BLaER1 (cell line): ENCODE results near the gene SORCS2.

Source experiments
- H3K27ac ChIP-seq: shearing (Covaris generic); formaldehyde crosslinking; 2 replicates; pipeline ENCODE4 v1.8.1; 2022
- H3K27me3 ChIP-seq: shearing (Covaris generic); formaldehyde crosslinking; 2 replicates; pipeline ENCODE4 v1.8.1; 2022
- H3K36me3 ChIP-seq: shearing (Covaris generic); formaldehyde crosslinking; 2 replicates; pipeline ENCODE4 v1.8.1; 2022
- H3K4me1 ChIP-seq: shearing (Covaris generic); formaldehyde crosslinking; 2 replicates; pipeline ENCODE4 v1.8.1; 2022
- H3K4me2 ChIP-seq: shearing (Covaris generic); formaldehyde crosslinking; 2 replicates; pipeline ENCODE4 v1.8.1; 2022
- H3K4me3 ChIP-seq: shearing (Covaris generic); formaldehyde crosslinking; 2 replicates; pipeline ENCODE4 v1.8.1; 2022
- H3K9ac ChIP-seq: shearing (Covaris generic); formaldehyde crosslinking; 2 replicates; pipeline ENCODE4 v1.8.1; 2022
- H3K9me3 ChIP-seq: shearing (Covaris generic); formaldehyde crosslinking; 2 replicates; pipeline ENCODE4 v1.8.1; 2022
- H4K20me1 ChIP-seq: shearing (Covaris generic); formaldehyde crosslinking; 2 replicates; pipeline ENCODE4 v1.8.1; 2022
- Cebpa-rat ChIP-seq: shearing (Covaris generic); IDR thresholded peaks from 2 replicates; pipeline ENCODE4 v1.8.1; 2022

Gene SORCS2

GRCh38 chr4:7784131-7784870, 592.0 kb downstream of the SORCS2 start:
- Histone ChIP-seq H3K4me3 (no peak overlapping the region), H3K4me2 (peak overlapping the region; percentile 23), H3K36me3 (no peaks in the 10 kb centered on the region), H3K4me1 (peaks cover 35% of the 10 kb centered on the region), H3K9me3 (no peaks in the 10 kb centered on the region), H4K20me1 (no peaks in the 10 kb centered on the region), H3K27me3 (no peaks in the 10 kb centered on the region), H3K9ac (no peak overlapping the region), H3K27ac (0 out of 2 replicates have a peak overlapping the region, but pooled peaks have one; percentile 12)
- TF ChIP-seq Cebpa-rat = no peak

GRCh38 chr4:7785017-7785416, 592.7 kb downstream of the SORCS2 start:
- Histone ChIP-seq H3K9me3 (no peaks in the 10 kb centered on the region), H3K4me2 (no peak overlapping the region), H3K36me3 (no peaks in the 10 kb centered on the region), H4K20me1 (no peaks in the 10 kb centered on the region), H3K4me1 (peaks cover 35% of the 10 kb centered on the region), H3K27ac (no peak overlapping the region), H3K4me3 (no peak overlapping the region), H3K27me3 (no peaks in the 10 kb centered on the region), H3K9ac (no peak overlapping the region)
- no peak for TF ChIP-seq Cebpa-rat

GRCh38 chr4:7786040-7786439, 593.7 kb downstream of the SORCS2 start:
- H3K27ac ChIP-seq = no peak overlapping the region
- H3K36me3 ChIP-seq = no peaks in the 10 kb centered on the region
- no peaks in the 10 kb centered on the region for H3K27me3 ChIP-seq
- H4K20me1 ChIP-seq = no peaks in the 10 kb centered on the region
- H3K9me3 ChIP-seq = no peaks in the 10 kb centered on the region
- H3K4me3 ChIP-seq = no peak overlapping the region
- no peak for TF ChIP-seq Cebpa-rat
- no peak overlapping the region for H3K4me2 ChIP-seq
- H3K9ac ChIP-seq = no peak overlapping the region
- peaks cover 34% of the 10 kb centered on the region for H3K4me1 ChIP-seq

- Histone ChIP-seq H4K20me1 (no peaks in the 10 kb centered on the region), H3K4me2 (no peak overlapping the region), H3K9me3 (no peaks in the 10 kb centered on the region), H3K27me3 (no peaks in the 10 kb centered on the region), H3K36me3 (no peaks in the 10 kb centered on the region), H3K4me3 (no peak overlapping the region), H3K9ac (no peak overlapping the region), H3K27ac (no peak overlapping the region), H3K4me1 (peaks cover 30% of the 10 kb centered on the region)
- no peak for TF ChIP-seq Cebpa-rat
Measured at GRCh38 chr4:7786517-7786916, 594.2 kb downstream of the SORCS2 start.

- H3K9ac ChIP-seq = no peak overlapping the region
- H3K4me1 ChIP-seq = peaks cover 24% of the 10 kb centered on the region
- no peak overlapping the region for H3K4me2 ChIP-seq
- H4K20me1 ChIP-seq = no peaks in the 10 kb centered on the region
- H3K36me3 ChIP-seq = peaks cover 4% of the 10 kb centered on the region; the same call in 1 of the 2 replicates
- H3K4me3 ChIP-seq = no peak overlapping the region
- H3K27ac ChIP-seq = no peak overlapping the region
- H3K9me3 ChIP-seq = no peaks in the 10 kb centered on the region
- TF ChIP-seq Cebpa-rat = no peak
- H3K27me3 ChIP-seq = no peaks in the 10 kb centered on the region
Measured at GRCh38 chr4:7787067-7787466, 594.7 kb downstream of the SORCS2 start.

- no peak overlapping the region for H3K4me3 ChIP-seq
- H3K27ac ChIP-seq = no peak overlapping the region
- H3K4me1 ChIP-seq = peaks cover 24% of the 10 kb centered on the region
- no peak overlapping the region for H3K9ac ChIP-seq
- TF ChIP-seq Cebpa-rat = no peak
- no peak overlapping the region for H3K4me2 ChIP-seq
- H4K20me1 ChIP-seq = no peaks in the 10 kb centered on the region
- H3K36me3 ChIP-seq = peaks cover 7% of the 10 kb centered on the region; the same call in 1 of the 2 replicates
- H3K27me3 ChIP-seq = no peaks in the 10 kb centered on the region
- no peaks in the 10 kb centered on the region for H3K9me3 ChIP-seq
Measured at GRCh38 chr4:7787681-7788141, 595.4 kb downstream of the SORCS2 start.

GRCh38 chr4:7788193-7788592, 595.9 kb downstream of the SORCS2 start:
- no peaks in the 10 kb centered on the region for H4K20me1 ChIP-seq

GRCh38 chr4:7788694-7789425, 596.5 kb downstream of the SORCS2 start:
- Histone ChIP-seq H3K36me3 (peaks cover 7% of the 10 kb centered on the region; the same call in 1 of the 2 replicates), H3K27me3 (no peaks in the 10 kb centered on the region), H4K20me1 (no peaks in the 10 kb centered on the region), H3K9me3 (no peaks in the 10 kb centered on the region), H3K4me1 (peaks cover 24% of the 10 kb centered on the region), H3K9ac (no peak overlapping the region), H3K27ac (no peak overlapping the region), H3K4me3 (no peak overlapping the region), H3K4me2 (no peak overlapping the region)
- no peak for TF ChIP-seq Cebpa-rat

More at GRCh38 chr4:7788193-7788592, 595.9 kb downstream of the SORCS2 start:
- Histone ChIP-seq H3K9me3 (no peaks in the 10 kb centered on the region), H3K9ac (no peak overlapping the region), H3K4me1 (peaks cover 24% of the 10 kb centered on the region), H3K4me3 (no peak overlapping the region), H3K36me3 (peaks cover 7% of the 10 kb centered on the region; the same call in 1 of the 2 replicates), H3K27me3 (no peaks in the 10 kb centered on the region), H3K4me2 (no peak overlapping the region), H3K27ac (no peak overlapping the region)
- TF ChIP-seq Cebpa-rat = no peak

- H3K27me3 ChIP-seq = no peaks in the 10 kb centered on the region
- no peak overlapping the region for H3K4me2 ChIP-seq
- no peaks in the 10 kb centered on the region for H4K20me1 ChIP-seq
- H3K36me3 ChIP-seq = peaks cover 7% of the 10 kb centered on the region; the same call in 1 of the 2 replicates
- no peak overlapping the region for H3K27ac ChIP-seq
- H3K4me3 ChIP-seq = no peak overlapping the region
- H3K9ac ChIP-seq = no peak overlapping the region
- TF ChIP-seq Cebpa-rat = no peak
- H3K9me3 ChIP-seq = no peaks in the 10 kb centered on the region
- peaks cover 22% of the 10 kb centered on the region for H3K4me1 ChIP-seq
Measured at GRCh38 chr4:7790023-7790422, 597.7 kb downstream of the SORCS2 start.

GRCh38 chr4:7790999-7791398, 598.7 kb downstream of the SORCS2 start:
- Histone ChIP-seq H3K4me1 (peaks cover 22% of the 10 kb centered on the region), H4K20me1 (no peaks in the 10 kb centered on the region), H3K27ac (no peak overlapping the region), H3K36me3 (peaks cover 7% of the 10 kb centered on the region; the same call in 1 of the 2 replicates), H3K27me3 (no peaks in the 10 kb centered on the region), H3K9ac (no peak overlapping the region), H3K9me3 (no peaks in the 10 kb centered on the region), H3K4me2 (no peak overlapping the region), H3K4me3 (no peak overlapping the region)
- TF ChIP-seq Cebpa-rat = no peak
